Measurements from ENCODE around the gene TNS3.

The TNS3 gene

GRCh38 chr7:47531584-47532492 lies 50.1 kb downstream of the TNS3 start:
- DNase-seq (ENCODE audit: extremely low read depth, low read depth), result no peak
- TF ChIP-seq CTCF (IDR thresholded peaks at IDR 0.05; ENCODE audit: low read depth, low read length, missing control alignments), result no peak
- H3K4me3 ChIP-seq (replicated peaks; ENCODE audit: low read depth, low read length), result no peak overlapping the region

GRCh38 chr7:47529826-47530555 lies 51.9 kb downstream of the TNS3 start:
- no peak overlapping the region for H3K4me3 ChIP-seq (replicated peaks; ENCODE audit: low read depth, low read length)
- no peak for DNase-seq (ENCODE audit: extremely low read depth, low read depth)
- TF ChIP-seq CTCF (IDR thresholded peaks at IDR 0.05; ENCODE audit: low read depth, low read length, missing control alignments), result no peak

- TF ChIP-seq CTCF (IDR thresholded peaks at IDR 0.05; ENCODE audit: low read depth, low read length, missing control alignments), result no peak
These were observed 52.5 kb downstream of the TNS3 start for GRCh38 chr7:47529405-47529804.

GRCh38 chr7:47528471-47528870 lies 53.4 kb downstream of the TNS3 start:
- no peak for DNase-seq (ENCODE audit: extremely low read depth, low read depth)
- no peak overlapping the region for H3K4me3 ChIP-seq (replicated peaks; ENCODE audit: low read depth, low read length)

More at GRCh38 chr7:47529405-47529804, 52.5 kb downstream of the TNS3 start:
- H3K4me3 ChIP-seq (replicated peaks; ENCODE audit: low read depth, low read length), result no peak overlapping the region
- DNase-seq (ENCODE audit: extremely low read depth, low read depth), result no peak

GRCh38 chr7:47526466-47526865 lies 55.4 kb downstream of the TNS3 start:
- no peak overlapping the region for H3K4me3 ChIP-seq (replicated peaks; ENCODE audit: low read depth, low read length)
- DNase-seq (ENCODE audit: extremely low read depth, low read depth), result no peak
- no peak for TF ChIP-seq CTCF (IDR thresholded peaks at IDR 0.05; ENCODE audit: low read depth, low read length, missing control alignments)

More at GRCh38 chr7:47528471-47528870, 53.4 kb downstream of the TNS3 start:
- no peak for TF ChIP-seq CTCF (IDR thresholded peaks at IDR 0.05; ENCODE audit: low read depth, low read length, missing control alignments)

GRCh38 chr7:47525066-47525623 lies 56.8 kb downstream of the TNS3 start:
- TF ChIP-seq CTCF (IDR thresholded peaks at IDR 0.05; ENCODE audit: low read depth, low read length, missing control alignments), result no peak
- no peak overlapping the region for H3K4me3 ChIP-seq (replicated peaks; ENCODE audit: low read depth, low read length)
- no peak for DNase-seq (ENCODE audit: extremely low read depth, low read depth)

Data from HFF-Myc (cell line).